Measurements from ENCODE around the gene SASH1.

Gene SASH1

DNA sequence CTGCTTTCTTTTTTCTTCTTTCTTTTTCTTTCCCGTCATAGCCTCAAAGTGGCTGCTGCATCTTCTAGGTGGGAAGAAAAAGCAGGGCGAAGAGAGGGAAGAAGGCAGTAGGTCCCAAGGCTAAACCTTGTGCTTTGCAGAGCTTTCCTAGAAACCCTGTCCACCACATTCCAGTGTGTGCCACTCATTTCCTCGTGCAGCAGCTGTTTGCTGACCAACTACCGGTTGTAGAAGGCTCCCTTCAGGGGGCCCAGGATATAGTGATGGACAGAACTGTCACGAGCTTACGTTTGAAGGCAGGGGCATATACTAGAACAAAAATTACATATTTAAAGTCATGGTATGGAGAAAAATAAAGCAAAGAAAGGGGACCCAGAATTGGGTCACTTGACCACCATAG, 103.0 kb downstream of the SASH1 start:
- peaks cover 0 to 6% of the 10 kb centered on the region in 2 donors for H3K4me1 ChIP-seq (ENCODE audit: control insufficient read depth in 2 of 2, insufficient read depth in 1 of 2, low read depth in 1 of 2, low read length in 2 of 2)
- H3K23ac ChIP-seq (ENCODE audit: low read depth, low read length, poor library complexity), result no peak overlapping the region
- H2AFZ ChIP-seq (ENCODE audit: low read length), result no peak overlapping the region
- DNase-seq (ENCODE audit: low spot score), result no peak
- H3K27me3 ChIP-seq (ENCODE audit: control insufficient read depth in 3 of 3, insufficient read depth in 3 of 3, low read depth in 1 of 3, low read length in 3 of 3), result no peaks in the 10 kb centered on the region
- no peaks in the 10 kb centered on the region for H3K9me3 ChIP-seq (replicated peaks in 1 of 2; ENCODE audit: control insufficient read depth in 2 of 2, insufficient read depth in 1 of 2, low read depth in 1 of 2, low read length in 2 of 2)
- H2AK5ac ChIP-seq (ENCODE audit: low read depth, low read length), result no peak overlapping the region
- WGBS, 2 donors (ENCODE audit: extremely low coverage in 2 of 2, insufficient read length in 2 of 2, insufficient replicate concordance in 1 of 2), result no CpG with 5 or more reads among the region's 6 CpGs
- H4K91ac ChIP-seq (ENCODE audit: low read depth, low read length, poor library complexity), result no peak overlapping the region
- H3K4me2 ChIP-seq (ENCODE audit: insufficient read depth, low read length, poor library complexity, severe bottlenecking), result no peak overlapping the region
- no peak overlapping the region for H2BK12ac ChIP-seq (ENCODE audit: low read length)
- H3K36me3 ChIP-seq (replicated peaks in 1 of 2; ENCODE audit: control insufficient read depth in 2 of 2, insufficient read depth in 2 of 2, low read length in 2 of 2), result peaks cover 0 to 6% of the 10 kb centered on the region in 2 donors
- H3K18ac ChIP-seq (ENCODE audit: low read length), result no peak overlapping the region
- H2BK120ac ChIP-seq (ENCODE audit: low read depth, low read length), result no peak overlapping the region
- H2BK5ac ChIP-seq (ENCODE audit: low read length), result no peak overlapping the region
- H3K4ac ChIP-seq (ENCODE audit: low read length), result no peak overlapping the region
- no peak overlapping the region for H3K14ac ChIP-seq (ENCODE audit: low read length)
- no peaks in the 10 kb centered on the region for H3K79me1 ChIP-seq (ENCODE audit: low read depth, low read length)
- no peak overlapping the region for H4K8ac ChIP-seq (ENCODE audit: low read depth, low read length)
- H3K27ac ChIP-seq (replicated peaks; ENCODE audit: low read length), result no peak overlapping the region
- no peak overlapping the region for H3K4me3 ChIP-seq (ENCODE audit: low read length in 2 of 2)
- no peak overlapping the region for H2BK15ac ChIP-seq (ENCODE audit: low read length)
- H3K9ac ChIP-seq (ENCODE audit: low read depth, low read length, poor library complexity), result no peak overlapping the region

DNA sequence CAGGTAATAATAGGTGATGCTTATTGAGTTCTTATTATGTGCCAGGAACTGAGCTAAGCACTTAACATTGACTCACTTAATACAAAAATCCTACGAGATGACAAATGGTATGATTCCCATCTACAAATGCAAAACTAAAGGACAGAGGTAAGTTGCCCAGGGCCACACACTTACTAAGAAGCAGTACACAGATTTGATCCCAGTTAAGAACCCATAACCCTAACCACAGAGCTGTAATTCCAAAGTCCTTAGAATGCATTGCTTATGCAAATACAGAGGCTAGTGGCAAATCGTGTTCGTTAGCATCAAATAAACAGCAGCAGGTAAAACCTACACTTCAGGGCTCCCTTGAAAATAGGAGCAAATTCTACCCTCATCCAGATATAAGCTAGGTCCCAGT, 104.0 kb downstream of the SASH1 start:
- Histone ChIP-seq H3K18ac (ENCODE audit: low read length) (no peak overlapping the region), H3K4me3 (ENCODE audit: low read length in 2 of 2) (no peak overlapping the region), H3K79me1 (ENCODE audit: low read depth, low read length) (no peaks in the 10 kb centered on the region), H3K4ac (ENCODE audit: low read length) (no peak overlapping the region), H3K23ac (ENCODE audit: low read depth, low read length, poor library complexity) (no peak overlapping the region), H3K14ac (ENCODE audit: low read length) (no peak overlapping the region), H3K27me3 (ENCODE audit: control insufficient read depth in 3 of 3, insufficient read depth in 3 of 3, low read depth in 1 of 3, low read length in 3 of 3) (no peaks in the 10 kb centered on the region), H2BK15ac (ENCODE audit: low read length) (no peak overlapping the region), H4K91ac (ENCODE audit: low read depth, low read length, poor library complexity) (no peak overlapping the region), H2BK12ac (ENCODE audit: low read length) (no peak overlapping the region), H2BK5ac (ENCODE audit: low read length) (no peak overlapping the region), H4K8ac (ENCODE audit: low read depth, low read length) (no peak overlapping the region), H2AK5ac (ENCODE audit: low read depth, low read length) (no peak overlapping the region), H3K9me3 (replicated peaks in 1 of 2; ENCODE audit: control insufficient read depth in 2 of 2, insufficient read depth in 1 of 2, low read depth in 1 of 2, low read length in 2 of 2) (no peaks in the 10 kb centered on the region), H3K27ac (replicated peaks; ENCODE audit: low read length) (no peak overlapping the region), H2BK120ac (ENCODE audit: low read depth, low read length) (no peak overlapping the region), H2AFZ (ENCODE audit: low read length) (no peak overlapping the region), H3K36me3 (replicated peaks in 1 of 2; ENCODE audit: control insufficient read depth in 2 of 2, insufficient read depth in 2 of 2, low read length in 2 of 2) (peaks cover 0 to 6% of the 10 kb centered on the region in 2 donors), H3K4me1 (ENCODE audit: control insufficient read depth in 2 of 2, insufficient read depth in 1 of 2, low read depth in 1 of 2, low read length in 2 of 2) (peaks cover 0 to 2% of the 10 kb centered on the region in 2 donors), H3K4me2 (ENCODE audit: insufficient read depth, low read length, poor library complexity, severe bottlenecking) (no peak overlapping the region), H3K9ac (ENCODE audit: low read depth, low read length, poor library complexity) (no peak overlapping the region)
- WGBS, 2 donors (ENCODE audit: extremely low coverage in 2 of 2, insufficient read length in 2 of 2, insufficient replicate concordance in 1 of 2), result no CpG with 5 or more reads among the region's 3 CpGs
- DNase-seq (ENCODE audit: low spot score), result no peak

DNA sequence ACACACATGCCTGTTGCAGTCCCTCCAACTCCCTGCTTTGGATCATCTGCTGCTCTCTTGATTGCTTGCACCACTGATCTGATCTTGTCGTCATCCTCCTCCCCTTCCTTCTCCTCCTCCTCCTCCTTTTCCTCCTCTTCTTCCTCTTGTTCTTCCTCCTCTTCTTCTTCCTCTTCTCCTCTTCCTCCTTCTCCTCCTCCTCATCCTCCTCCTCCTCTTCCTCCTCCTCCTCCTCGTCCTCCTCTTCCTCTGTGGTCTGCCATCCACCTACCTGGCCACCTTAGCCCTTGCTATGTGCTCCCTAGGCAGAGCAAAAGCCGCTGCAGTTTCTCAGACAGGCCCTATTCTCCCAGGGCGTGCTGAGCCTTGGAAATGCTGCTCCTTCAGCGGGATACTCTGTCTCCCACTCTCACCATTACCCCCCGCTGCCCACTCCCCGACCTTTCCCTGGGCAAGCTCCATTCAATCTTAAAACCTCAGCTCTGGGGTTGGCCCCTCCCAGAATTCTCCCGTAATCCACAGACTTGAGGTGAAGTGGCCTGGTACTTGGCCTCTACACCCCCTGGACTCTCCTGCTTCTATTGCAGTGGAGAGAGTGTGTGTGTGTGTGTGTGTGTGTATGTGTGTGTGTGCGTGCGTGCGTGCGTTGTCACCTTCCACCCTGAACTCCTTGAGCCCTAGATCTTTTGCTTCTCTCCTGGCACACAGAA, 105.0 kb downstream of the SASH1 start:
- no peak overlapping the region for H4K91ac ChIP-seq (ENCODE audit: low read depth, low read length, poor library complexity)
- H3K23ac ChIP-seq (ENCODE audit: low read depth, low read length, poor library complexity), result no peak overlapping the region
- no peak overlapping the region for H3K27ac ChIP-seq (replicated peaks; ENCODE audit: low read length)
- H3K4me1 ChIP-seq (ENCODE audit: control insufficient read depth in 2 of 2, insufficient read depth in 1 of 2, low read depth in 1 of 2, low read length in 2 of 2), result peaks cover 5 to 7% of the 10 kb centered on the region in 2 donors
- no peaks in the 10 kb centered on the region for H3K79me1 ChIP-seq (ENCODE audit: low read depth, low read length)
- no peaks in the 10 kb centered on the region for H3K9me3 ChIP-seq (replicated peaks in 1 of 2; ENCODE audit: control insufficient read depth in 2 of 2, insufficient read depth in 1 of 2, low read depth in 1 of 2, low read length in 2 of 2)
- no peak overlapping the region for H2BK15ac ChIP-seq (ENCODE audit: low read length)
- no peak overlapping the region for H2BK5ac ChIP-seq (ENCODE audit: low read length)
- no peak overlapping the region for H2BK12ac ChIP-seq (ENCODE audit: low read length)
- no peak overlapping the region for H3K18ac ChIP-seq (ENCODE audit: low read length)
- no peak overlapping the region for H3K4me2 ChIP-seq (ENCODE audit: insufficient read depth, low read length, poor library complexity, severe bottlenecking)
- no peak overlapping the region for H3K9ac ChIP-seq (ENCODE audit: low read depth, low read length, poor library complexity)
- H3K4me3 ChIP-seq (ENCODE audit: low read length in 2 of 2), result no peak overlapping the region
- H3K36me3 ChIP-seq (replicated peaks in 1 of 2; ENCODE audit: control insufficient read depth in 2 of 2, insufficient read depth in 2 of 2, low read length in 2 of 2), result peaks cover 0 to 6% of the 10 kb centered on the region in 2 donors
- H3K27me3 ChIP-seq (ENCODE audit: control insufficient read depth in 3 of 3, insufficient read depth in 3 of 3, low read depth in 1 of 3, low read length in 3 of 3), result no peaks in the 10 kb centered on the region
- H2AFZ ChIP-seq (ENCODE audit: low read length), result no peak overlapping the region
- H2AK5ac ChIP-seq (ENCODE audit: low read depth, low read length), result no peak overlapping the region
- WGBS, 2 donors (ENCODE audit: extremely low coverage in 2 of 2, insufficient read length in 2 of 2, insufficient replicate concordance in 1 of 2), result no CpG with 5 or more reads among the region's 12 CpGs
- DNase-seq (ENCODE audit: low spot score), result no peak
- no peak overlapping the region for H2BK120ac ChIP-seq (ENCODE audit: low read depth, low read length)
- no peak overlapping the region for H3K4ac ChIP-seq (ENCODE audit: low read length)
- no peak overlapping the region for H3K14ac ChIP-seq (ENCODE audit: low read length)
- H4K8ac ChIP-seq (ENCODE audit: low read depth, low read length), result no peak overlapping the region

DNA sequence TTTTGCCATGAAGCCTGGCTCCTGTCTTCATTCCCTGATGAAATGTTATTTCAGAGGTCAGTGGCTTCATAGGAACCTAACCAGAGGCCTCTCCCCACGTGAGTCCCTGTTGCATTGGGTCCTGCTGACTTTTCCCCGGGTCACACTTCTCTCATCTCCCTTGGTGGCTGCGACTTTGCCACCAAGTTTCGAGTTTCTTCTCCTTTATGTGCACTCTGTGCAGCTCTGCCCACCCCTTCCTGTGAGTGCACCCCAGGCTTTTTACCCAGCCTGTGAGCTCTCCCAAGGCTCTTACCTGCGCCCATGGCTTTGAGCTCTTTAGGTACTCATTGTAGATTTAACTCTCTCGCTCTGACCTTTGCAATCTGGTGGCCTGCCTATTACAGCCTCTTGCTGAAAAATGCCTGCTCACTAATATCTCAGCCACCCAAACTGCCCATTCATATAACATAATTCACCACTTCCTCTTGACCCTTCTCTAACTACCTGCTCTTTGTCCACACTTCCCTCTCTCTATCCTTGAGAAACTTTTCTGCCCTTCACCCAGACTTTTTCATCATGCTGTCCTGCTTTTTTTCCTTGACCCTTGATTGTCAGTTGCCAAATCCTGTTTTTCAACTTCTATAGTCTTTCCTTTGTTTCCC, 105.9 kb downstream of the SASH1 start:
- H3K36me3 ChIP-seq (replicated peaks in 1 of 2; ENCODE audit: control insufficient read depth in 2 of 2, insufficient read depth in 2 of 2, low read length in 2 of 2), result peaks cover 0 to 8% of the 10 kb centered on the region in 2 donors
- H2AFZ ChIP-seq (ENCODE audit: low read length), result no peak overlapping the region
- no peak for DNase-seq (ENCODE audit: low spot score)
- no peak overlapping the region for H3K4me3 ChIP-seq (ENCODE audit: low read length in 2 of 2)
- no peak overlapping the region for H2BK120ac ChIP-seq (ENCODE audit: low read depth, low read length)
- H2AK5ac ChIP-seq (ENCODE audit: low read depth, low read length), result no peak overlapping the region
- no peak overlapping the region for H3K14ac ChIP-seq (ENCODE audit: low read length)
- H4K8ac ChIP-seq (ENCODE audit: low read depth, low read length), result no peak overlapping the region
- H3K23ac ChIP-seq (ENCODE audit: low read depth, low read length, poor library complexity), result no peak overlapping the region
- no peak overlapping the region for H4K91ac ChIP-seq (ENCODE audit: low read depth, low read length, poor library complexity)
- H3K4ac ChIP-seq (ENCODE audit: low read length), result no peak overlapping the region
- H3K4me1 ChIP-seq (ENCODE audit: control insufficient read depth in 2 of 2, insufficient read depth in 1 of 2, low read depth in 1 of 2, low read length in 2 of 2), result peaks cover 6 to 10% of the 10 kb centered on the region in 2 donors
- H2BK15ac ChIP-seq (ENCODE audit: low read length), result no peak overlapping the region
- H3K27me3 ChIP-seq (ENCODE audit: control insufficient read depth in 3 of 3, insufficient read depth in 3 of 3, low read depth in 1 of 3, low read length in 3 of 3), result no peaks in the 10 kb centered on the region
- no peak overlapping the region for H3K18ac ChIP-seq (ENCODE audit: low read length)
- H2BK12ac ChIP-seq (ENCODE audit: low read length), result no peak overlapping the region
- no peak overlapping the region for H3K27ac ChIP-seq (replicated peaks; ENCODE audit: low read length)
- H3K79me1 ChIP-seq (ENCODE audit: low read depth, low read length), result no peaks in the 10 kb centered on the region
- no peak overlapping the region for H2BK5ac ChIP-seq (ENCODE audit: low read length)
- no CpG with 5 or more reads among the region's 6 CpGs for WGBS, 2 donors (ENCODE audit: extremely low coverage in 2 of 2, insufficient read length in 2 of 2, insufficient replicate concordance in 1 of 2)
- H3K9ac ChIP-seq (ENCODE audit: low read depth, low read length, poor library complexity), result no peak overlapping the region
- H3K4me2 ChIP-seq (ENCODE audit: insufficient read depth, low read length, poor library complexity, severe bottlenecking), result no peak overlapping the region
- H3K9me3 ChIP-seq (replicated peaks in 1 of 2; ENCODE audit: control insufficient read depth in 2 of 2, insufficient read depth in 1 of 2, low read depth in 1 of 2, low read length in 2 of 2), result no peaks in the 10 kb centered on the region
